HG02678 (cell line): ENCODE results near the gene DOK1.

ENCODE experiments used
- ATAC-seq: cut with Tn5 transposase; IDR thresholded peaks from one replicate; pipeline ENCODE4 v1.9.1; 2021; ENCODE audit warnings: mild to moderate bottlenecking, moderate library complexity; ENCODE audit not compliant: unreplicated experiment

Gene DOK1

DNA sequence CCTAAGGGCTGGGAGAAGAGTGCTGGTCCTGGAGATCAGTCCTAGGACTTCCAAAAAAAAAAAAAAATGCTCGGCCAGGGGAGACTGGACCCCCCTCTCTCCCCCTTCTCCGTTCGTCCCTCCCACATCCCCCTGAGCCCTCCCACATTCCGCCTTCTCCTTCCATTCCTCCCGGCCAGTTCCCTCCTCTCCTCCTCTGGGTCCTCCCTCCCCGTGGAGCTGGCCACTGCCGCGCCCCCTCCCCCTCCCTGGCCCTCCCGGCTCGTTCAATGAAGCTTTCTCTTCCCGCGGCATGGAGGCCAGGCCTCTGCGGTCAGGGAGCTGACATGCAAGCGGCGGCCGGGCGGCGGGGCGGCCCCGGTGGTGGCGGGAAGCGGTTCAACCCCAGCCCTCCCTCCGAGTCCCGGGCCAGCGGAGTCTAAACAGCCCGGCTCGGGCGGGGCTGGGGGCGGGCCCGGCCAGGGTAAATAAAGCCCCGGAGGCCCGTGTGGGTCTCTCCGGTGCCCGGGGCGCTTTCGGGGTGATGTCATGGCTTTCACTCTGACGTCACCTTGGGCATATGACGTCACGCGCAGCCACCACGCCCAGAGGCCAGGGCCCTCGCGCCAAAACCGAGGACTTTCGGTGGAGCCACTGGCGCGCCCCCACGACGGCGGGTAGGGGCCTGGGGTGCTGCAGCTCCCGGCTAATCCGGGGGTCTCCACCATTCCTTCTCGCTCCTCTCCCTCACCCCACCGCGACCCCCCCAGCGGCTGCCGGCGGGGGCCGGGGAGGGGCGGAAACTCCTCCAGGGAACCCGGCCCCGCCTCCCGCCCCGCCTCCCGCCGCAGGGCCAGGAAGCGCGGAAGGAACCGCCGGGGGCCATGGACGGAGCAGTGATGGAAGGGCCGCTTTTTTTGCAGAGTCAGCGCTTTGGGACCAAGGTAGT is at the start of gene DOK1, which contains the start of gene LOXL3:
Gene DOK1, plus strand, starts transcription at position 829 of the 928 bp plus-strand sequence. Its CDS starts 35 bp downstream, at position 864.
Gene LOXL3, minus strand, starts transcription at position 51 of the 928 bp plus-strand sequence. CDS start 1,308 bp downstream, outside the sequence.
- peak; percentile 66 for ATAC-seq

GRCh38 chr2:74505448-74506246 is 48.9 kb upstream of the DOK1 start:
- no peak for ATAC-seq

- ATAC-seq: peak; percentile 89
These were observed 47.2 kb upstream of the DOK1 start, which contains the start of gene PCGF1 for GRCh38 chr2:74507145-74507925. PCGF1 (minus strand) TSS chr2:74507695; CDS start chr2:74507668, 27 bp downstream.

DNA sequence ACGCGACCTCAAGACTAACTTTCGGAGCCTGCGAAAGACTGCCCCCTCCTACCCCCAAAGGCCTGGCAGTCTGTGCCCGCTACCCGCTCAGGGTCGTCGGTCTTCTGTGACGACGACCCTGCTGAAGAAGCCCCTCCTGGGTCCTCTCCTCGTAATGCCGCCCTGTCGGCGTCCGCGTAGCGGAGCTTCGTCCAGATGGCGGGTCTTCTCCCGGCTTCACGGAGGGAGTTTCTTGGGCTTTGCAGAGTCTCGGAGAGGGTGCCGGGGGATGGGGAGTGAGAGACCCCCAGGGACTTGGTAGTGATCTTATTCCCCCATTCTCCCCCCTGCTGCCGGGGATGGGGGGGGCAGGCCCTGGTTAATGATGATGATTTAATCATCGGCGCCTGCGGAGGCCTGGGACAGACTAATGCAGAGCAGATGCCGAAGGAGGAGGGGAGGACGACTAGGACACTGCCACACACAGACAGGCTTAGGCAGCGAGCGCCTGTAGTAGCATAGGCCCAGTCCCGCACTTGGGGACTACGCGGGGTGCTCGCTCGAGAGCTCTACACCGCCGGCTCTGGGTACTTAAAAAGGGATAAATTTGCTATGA is 46.5 kb upstream of the DOK1 start:
- ATAC-seq: no peak

DNA sequence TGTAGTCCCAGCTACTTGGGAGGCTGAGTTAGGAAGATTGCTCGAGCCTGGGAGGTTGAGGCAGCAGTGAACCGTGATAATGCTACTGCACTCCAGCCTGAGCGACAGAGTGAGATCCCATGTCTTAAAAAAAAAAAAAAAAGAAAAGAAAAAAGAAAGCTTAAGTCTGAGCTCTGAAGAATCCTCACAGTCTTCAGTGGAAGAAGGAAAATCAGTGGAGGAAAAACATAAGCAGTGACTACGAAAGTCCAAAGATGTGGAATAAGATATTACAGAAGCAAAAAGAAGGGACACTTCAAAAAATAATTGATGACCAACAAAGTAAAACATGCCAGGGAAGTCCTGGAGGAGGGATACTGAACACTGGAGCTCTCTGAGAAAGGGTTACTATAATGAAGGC is 44.2 kb upstream of the DOK1 start:
- no peak for ATAC-seq

GRCh38 chr2:74511104-74511989 is 43.2 kb upstream of the DOK1 start:
- ATAC-seq: no peak

DNA sequence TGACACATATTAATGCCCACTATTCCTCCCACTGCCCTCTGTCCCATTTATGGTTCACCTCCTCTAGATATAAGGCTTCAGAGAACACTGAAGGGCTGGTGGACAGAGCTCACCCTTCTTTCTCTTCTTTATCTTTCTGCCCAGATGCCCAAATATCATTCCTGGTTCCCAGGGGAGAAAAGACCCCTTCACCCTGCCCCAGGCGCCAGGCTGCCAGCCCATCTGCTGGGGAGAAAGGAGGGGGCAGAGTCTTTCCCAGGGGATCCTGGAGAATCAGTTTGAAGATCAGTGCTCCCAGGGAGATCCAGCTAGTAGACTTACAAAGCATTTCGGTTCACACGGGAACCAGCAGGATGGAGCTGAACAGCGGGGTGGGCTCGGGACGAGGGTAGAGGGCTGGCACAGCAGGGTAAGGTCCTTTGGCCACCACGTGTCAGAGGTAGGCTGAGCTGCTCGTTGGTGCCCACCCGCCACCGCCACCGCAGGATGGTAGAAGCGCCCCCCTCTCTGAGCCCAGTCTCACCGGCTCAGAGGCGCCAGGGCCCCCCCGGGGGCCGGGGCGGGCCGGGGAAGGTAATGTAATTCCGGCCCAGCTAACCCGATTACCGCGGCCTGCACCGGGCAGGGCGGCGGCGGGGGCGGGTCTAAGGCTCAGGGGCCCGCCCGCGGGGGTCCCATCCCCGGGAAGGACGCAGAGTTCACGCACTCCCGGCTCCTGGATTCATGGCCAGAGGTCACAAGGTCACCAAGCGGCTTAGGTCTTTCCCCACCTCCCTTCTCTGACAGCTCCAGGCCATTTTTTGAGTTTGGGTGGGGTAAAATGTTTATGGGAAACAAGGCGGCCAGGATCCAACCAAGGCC is 41.5 kb upstream of the DOK1 start:
- ATAC-seq: no peak

- ATAC-seq: no peak
These were observed 40.7 kb upstream of the DOK1 start for GRCh38 chr2:74513605-74514367.

DNA sequence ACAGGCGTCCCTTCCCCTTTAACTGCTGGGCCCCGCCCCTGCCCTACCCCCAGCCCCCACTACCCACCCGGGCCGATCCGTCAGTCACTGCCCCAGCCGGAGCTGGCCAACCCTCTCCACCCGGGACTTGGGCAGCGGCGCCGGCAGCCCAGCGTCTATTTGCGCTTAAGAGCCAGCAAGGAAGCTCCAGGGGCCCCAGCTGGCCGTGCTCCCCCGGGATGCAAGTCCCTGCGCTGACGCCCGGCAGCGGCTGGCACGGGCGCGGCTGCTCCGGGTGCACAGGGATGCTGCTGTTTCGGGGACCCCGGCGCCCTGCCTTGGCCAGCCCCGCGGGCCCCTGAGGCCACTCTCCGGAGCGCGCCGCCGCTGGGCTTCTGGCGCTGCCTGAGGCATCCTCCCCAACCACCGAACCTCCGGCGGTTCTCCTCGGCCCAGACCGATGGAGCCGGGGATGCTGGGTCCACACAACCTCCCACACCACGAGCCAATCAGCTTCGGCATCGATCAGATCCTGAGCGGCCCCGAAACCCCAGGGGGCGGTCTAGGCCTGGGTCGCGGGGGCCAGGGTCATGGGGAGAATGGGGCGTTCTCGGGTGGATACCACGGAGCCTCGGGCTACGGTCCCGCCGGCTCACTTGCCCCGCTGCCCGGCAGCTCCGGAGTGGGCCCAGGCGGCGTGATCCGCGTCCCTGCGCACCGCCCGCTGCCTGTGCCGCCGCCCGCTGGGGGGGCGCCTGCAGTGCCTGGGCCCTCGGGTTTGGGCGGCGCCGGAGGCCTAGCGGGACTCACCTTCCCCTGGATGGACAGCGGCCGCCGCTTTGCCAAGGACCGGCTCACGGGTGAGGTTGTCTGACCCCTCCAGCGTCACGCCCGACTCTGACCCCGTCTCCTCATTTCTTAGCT is 39.9 kb upstream of the DOK1 start, which contains the start of gene TLX2:
Gene TLX2, plus strand, starts transcription at position 83 of the 903 bp plus-strand sequence. Its CDS starts 357 bp downstream, at position 440.
- ATAC-seq: no peak

DNA sequence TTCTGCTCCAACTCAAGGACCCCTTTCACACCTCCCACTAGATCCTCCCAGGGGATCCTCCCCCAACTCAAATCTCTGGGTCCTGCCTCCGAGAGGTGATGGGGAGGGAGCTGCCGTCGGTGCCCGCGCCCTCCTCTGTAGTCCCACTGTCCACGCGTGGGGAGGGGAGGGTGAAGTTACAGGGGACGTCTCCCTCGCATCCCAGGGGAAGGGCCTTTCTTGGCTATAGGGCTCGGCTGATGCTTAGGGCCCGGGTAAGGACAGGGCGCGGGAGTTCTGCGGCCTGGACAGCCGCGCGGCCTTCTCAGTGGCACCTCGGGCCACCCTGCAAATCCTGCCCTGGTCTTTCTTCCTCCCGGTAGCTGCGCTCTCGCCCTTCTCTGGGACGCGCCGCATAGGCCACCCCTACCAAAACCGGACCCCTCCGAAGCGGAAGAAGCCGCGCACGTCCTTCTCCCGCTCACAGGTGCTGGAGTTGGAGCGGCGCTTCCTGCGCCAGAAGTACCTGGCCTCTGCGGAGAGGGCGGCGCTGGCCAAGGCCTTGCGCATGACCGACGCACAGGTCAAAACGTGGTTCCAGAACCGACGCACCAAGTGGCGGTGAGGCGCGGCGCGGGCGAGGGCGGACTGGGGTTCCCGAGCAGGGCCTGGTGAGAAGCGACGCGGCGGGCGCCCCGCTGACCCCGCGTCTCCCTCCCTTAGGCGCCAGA is 39.1 kb upstream of the DOK1 start:
- ATAC-seq: no peak

- peak; percentile 70 for ATAC-seq
These were observed 38.4 kb upstream of the DOK1 start for GRCh38 chr2:74515981-74516633.

- ATAC-seq: no peak
These were observed 37.9 kb upstream of the DOK1 start for GRCh38 chr2:74516650-74517049.

DNA sequence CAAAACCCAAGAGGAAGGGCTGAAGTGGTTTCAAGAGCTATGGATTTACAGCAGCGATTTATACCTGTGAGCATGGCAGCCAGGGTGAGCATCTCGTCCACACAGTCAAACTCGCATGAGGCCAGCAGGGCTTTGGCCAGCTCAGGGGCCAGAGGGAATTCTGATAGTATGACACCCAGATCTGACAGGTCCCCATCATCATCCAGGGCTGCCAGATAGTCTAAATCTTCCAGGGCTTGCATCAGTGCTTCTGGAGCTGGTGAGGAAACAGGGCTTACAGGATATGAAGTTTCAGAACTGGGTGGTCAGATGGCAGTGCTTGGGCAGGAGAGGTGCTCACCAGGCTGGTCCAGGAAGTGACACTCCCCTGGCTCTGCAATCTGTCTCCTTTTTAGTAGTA is 32.0 kb upstream of the DOK1 start:
- ATAC-seq: no peak

GRCh38 chr2:74524005-74524404 is 30.5 kb upstream of the DOK1 start:
- no peak for ATAC-seq

- no peak for ATAC-seq
These were observed 29.4 kb upstream of the DOK1 start for GRCh38 chr2:74524955-74525716.
